ENCODE measurements around the gene DNAH14. TPM values are rescaled to one million over a fixed set of nuclear protein-coding genes. Genes with fewer than 3 reads are reported as not detected.

Gene DNAH14
- total and polyA plus RNA-seq, 2 experiments from 2014 or later = 14.7 to 46.1 TPM

DNA sequence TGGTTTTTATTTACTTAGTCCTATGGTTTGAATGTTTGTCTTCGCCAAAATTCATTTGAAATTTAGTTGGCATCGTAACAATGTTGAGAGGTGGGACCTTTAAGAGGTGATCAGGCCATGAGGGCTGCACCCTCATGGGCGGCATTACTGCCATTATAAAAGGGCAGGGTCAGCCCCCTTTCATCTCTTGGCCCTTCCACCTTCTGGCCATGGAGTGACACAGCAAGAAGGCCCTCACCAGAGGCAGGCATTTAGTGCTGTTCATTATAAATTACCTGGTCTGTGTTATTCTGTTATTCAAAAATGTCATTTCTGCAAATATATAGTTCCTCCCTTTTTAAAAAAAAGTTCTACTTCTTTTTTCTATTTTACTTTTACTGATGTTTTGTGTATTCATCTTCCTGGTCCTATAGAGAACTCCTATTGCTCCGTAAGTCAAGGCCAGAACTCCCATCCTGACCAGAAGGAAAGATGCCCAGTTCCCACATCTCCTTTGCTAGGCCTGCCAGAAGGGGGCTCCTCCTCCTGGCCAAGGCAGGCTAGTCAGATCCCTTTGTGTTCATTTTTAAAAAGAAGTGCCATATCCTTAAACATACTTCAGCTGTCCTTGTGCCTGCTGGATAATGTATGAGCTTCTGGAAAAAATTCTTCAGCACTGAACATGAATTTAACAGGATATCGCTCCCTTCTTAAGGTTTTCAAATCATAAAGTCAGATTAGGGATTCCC, 508.4 kb downstream of the DNAH14 start:
- H3K9me2 ChIP-seq (replicated peaks; ENCODE audit: insufficient read depth) = no peaks in the 10 kb centered on the region
- whole genome bisulfite sequencing (ENCODE audit: low lambda C conversion rate, missing lambda C conversion rate) = 87% methylated on average over 5 of the region's 5 CpGs
- peaks cover 12% of the 10 kb centered on the region for H3K4me1 ChIP-seq (ENCODE audit: insufficient read depth)
- H3K9me3 ChIP-seq (ENCODE audit: low read depth) = no peaks in the 10 kb centered on the region
- DNase-seq (ENCODE audit: low spot score) = no peak
- H3K36me3 ChIP-seq (replicated peaks; ENCODE audit: insufficient read depth, low read depth) = no peaks in the 10 kb centered on the region
- H2AFZ ChIP-seq = no peak overlapping the region
- H3K27me3 ChIP-seq = no peaks in the 10 kb centered on the region
- H3K27ac ChIP-seq = no peak overlapping the region
- H3K4me3 ChIP-seq = no peak overlapping the region
- TF ChIP-seq EZH2 (IDR thresholded peaks at IDR 0.05; ENCODE audit: borderline replicate concordance) (no peak), EZH2phosphoT487 (IDR thresholded peaks at IDR 0.05; ENCODE audit: low read depth, severe bottlenecking, unreplicated experiment) (no peak)
- TF ChIP-seq, protein P1, sequence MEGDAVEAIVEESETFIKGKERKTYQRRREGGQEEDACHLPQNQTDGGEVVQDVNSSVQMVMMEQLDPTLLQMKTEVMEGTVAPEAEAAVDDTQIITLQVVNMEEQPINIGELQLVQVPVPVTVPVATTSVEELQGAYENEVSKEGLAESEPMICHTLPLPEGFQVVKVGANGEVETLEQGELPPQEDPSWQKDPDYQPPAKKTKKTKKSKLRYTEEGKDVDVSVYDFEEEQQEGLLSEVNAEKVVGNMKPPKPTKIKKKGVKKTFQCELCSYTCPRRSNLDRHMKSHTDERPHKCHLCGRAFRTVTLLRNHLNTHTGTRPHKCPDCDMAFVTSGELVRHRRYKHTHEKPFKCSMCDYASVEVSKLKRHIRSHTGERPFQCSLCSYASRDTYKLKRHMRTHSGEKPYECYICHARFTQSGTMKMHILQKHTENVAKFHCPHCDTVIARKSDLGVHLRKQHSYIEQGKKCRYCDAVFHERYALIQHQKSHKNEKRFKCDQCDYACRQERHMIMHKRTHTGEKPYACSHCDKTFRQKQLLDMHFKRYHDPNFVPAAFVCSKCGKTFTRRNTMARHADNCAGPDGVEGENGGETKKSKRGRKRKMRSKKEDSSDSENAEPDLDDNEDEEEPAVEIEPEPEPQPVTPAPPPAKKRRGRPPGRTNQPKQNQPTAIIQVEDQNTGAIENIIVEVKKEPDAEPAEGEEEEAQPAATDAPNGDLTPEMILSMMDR (IDR thresholded peaks at IDR 0.05; ENCODE audit: poor library complexity) = no peak
- H4K20me1 ChIP-seq (ENCODE audit: insufficient read depth, poor library complexity, severe bottlenecking) = no peaks in the 10 kb centered on the region
- no peak overlapping the region for H3K4me2 ChIP-seq
- no peaks in the 10 kb centered on the region for H3K79me2 ChIP-seq

DNA sequence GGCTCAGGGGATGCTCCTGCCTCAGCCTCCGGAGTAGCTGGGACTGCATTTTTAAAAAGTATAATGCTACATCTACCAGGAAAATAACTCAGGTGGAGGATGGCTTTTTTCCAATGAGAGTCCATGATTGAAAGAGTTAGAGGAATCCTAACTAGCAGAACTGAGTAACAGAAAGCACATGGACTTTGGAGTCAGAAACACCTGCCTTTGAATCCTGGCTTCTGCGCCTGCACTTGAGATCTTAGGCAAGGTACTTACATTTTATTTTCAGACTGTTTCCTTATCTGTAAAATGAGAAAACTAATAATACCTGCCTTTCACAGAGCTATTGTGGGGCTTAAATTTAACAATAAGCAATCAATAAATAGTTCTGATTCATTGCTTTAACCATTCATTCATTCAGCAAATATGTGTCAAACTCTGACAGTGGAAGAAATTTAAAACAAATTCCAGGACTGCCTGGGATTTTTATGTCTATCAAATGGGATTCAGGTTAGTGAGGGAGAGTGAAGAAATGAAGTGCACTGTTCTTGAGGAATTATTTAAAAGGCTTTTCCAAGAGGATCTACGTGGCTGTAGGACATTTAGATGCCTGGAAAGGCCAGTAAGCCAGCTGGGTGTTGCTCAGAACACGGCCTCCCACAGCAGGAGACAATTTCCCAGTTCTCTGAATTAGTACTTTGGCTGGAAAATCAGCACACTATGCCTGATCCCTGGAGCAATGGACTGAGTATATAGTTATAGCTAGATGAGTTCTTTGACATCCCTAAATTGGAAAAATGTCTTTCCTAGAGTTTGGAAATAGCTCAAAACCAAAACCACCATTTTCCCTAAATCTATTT, 511.1 kb downstream of the DNAH14 start:
- Histone ChIP-seq H3K9me2 (replicated peaks; ENCODE audit: insufficient read depth) (no peaks in the 10 kb centered on the region), H3K9me3 (ENCODE audit: low read depth) (no peaks in the 10 kb centered on the region), H3K79me2 (no peaks in the 10 kb centered on the region), H3K4me3 (no peak overlapping the region), H3K27me3 (no peaks in the 10 kb centered on the region), H3K36me3 (replicated peaks; ENCODE audit: insufficient read depth, low read depth) (no peaks in the 10 kb centered on the region), H4K20me1 (ENCODE audit: insufficient read depth, poor library complexity, severe bottlenecking) (no peaks in the 10 kb centered on the region), H2AFZ (no peak overlapping the region), H3K4me1 (ENCODE audit: insufficient read depth) (peaks cover 12% of the 10 kb centered on the region), H3K4me2 (peak overlapping the region; percentile 46), H3K27ac (peak overlapping the region; percentile 61)
- no peak for TF ChIP-seq EZH2 (IDR thresholded peaks at IDR 0.05; ENCODE audit: borderline replicate concordance)
- TF ChIP-seq, protein P1 (IDR thresholded peaks at IDR 0.05; ENCODE audit: poor library complexity) = no peak
- TF ChIP-seq EZH2phosphoT487 (IDR thresholded peaks at IDR 0.05; ENCODE audit: low read depth, severe bottlenecking, unreplicated experiment) = no peak
- 84% methylated on average over 4 of the region's 4 CpGs for WGBS (ENCODE audit: low lambda C conversion rate, missing lambda C conversion rate)
- no peak for DNase-seq (ENCODE audit: low spot score)

DNA sequence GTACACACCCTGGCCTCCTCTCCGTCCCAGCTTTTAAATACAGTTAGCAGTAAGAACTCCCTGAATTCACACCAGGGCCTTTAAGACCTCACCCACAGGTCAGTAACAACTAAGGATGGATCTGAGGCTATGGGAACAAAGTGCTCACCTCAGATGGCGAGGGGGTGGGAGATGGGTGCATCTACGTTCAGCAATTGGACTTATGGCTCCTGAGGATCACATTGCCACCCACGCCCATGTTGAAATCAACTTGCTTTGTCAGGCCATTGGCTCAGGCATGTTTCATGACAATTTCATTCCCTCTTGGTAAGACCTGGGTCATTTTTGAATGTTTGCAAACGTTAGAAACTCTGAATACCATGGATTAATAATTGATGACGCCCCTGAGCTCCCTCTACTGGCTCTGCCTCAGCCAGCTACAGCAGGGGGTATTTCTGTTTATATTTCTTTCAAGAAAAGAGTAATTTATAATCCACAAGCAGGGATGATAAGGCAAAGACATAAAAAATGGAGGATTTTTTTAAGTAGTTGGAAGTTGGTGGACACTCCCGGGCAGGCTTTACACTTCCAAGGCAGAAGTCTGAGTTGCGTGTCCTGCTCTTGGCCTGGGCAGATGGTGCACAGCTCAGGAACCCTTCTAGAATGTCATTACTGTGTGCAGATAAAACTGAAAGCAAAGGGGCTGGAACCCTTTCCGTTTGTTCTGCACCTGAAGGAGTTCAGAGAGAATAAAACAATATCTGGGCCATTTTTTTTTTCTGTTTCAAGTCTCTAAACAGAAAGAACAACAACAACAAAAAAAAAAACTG, 512.0 kb downstream of the DNAH14 start:
- H4K20me1 ChIP-seq (ENCODE audit: insufficient read depth, poor library complexity, severe bottlenecking) = no peaks in the 10 kb centered on the region
- H3K27ac ChIP-seq = peak overlapping the region; percentile 61
- H3K4me1 ChIP-seq (ENCODE audit: insufficient read depth) = peaks cover 15% of the 10 kb centered on the region
- H2AFZ ChIP-seq = no peak overlapping the region
- no peaks in the 10 kb centered on the region for H3K9me2 ChIP-seq (replicated peaks; ENCODE audit: insufficient read depth)
- DNase-seq (ENCODE audit: low spot score) = peak; percentile 42
- TF ChIP-seq, protein P1 (IDR thresholded peaks at IDR 0.05; ENCODE audit: poor library complexity) = peak; percentile 34
- no peak for TF ChIP-seq EZH2phosphoT487 (IDR thresholded peaks at IDR 0.05; ENCODE audit: low read depth, severe bottlenecking, unreplicated experiment)
- H3K27me3 ChIP-seq = no peaks in the 10 kb centered on the region
- H3K36me3 ChIP-seq (replicated peaks; ENCODE audit: insufficient read depth, low read depth) = no peaks in the 10 kb centered on the region
- no peaks in the 10 kb centered on the region for H3K9me3 ChIP-seq (ENCODE audit: low read depth)
- H3K4me3 ChIP-seq = no peak overlapping the region
- 60% methylated on average over 9 of the region's 9 CpGs for WGBS (ENCODE audit: low lambda C conversion rate, missing lambda C conversion rate)
- H3K4me2 ChIP-seq = peak overlapping the region; percentile 55
- no peaks in the 10 kb centered on the region for H3K79me2 ChIP-seq
